Neuron (in vitro differentiated cells): ENCODE measurements around the gene SPIB.

ENCODE experiments used
- H2AFZ ChIP-seq: one replicate; pipeline ENCODE4 v1.6.1; 2013; ENCODE audit warnings: low read depth, mild to moderate bottlenecking, inconsistent platforms, low read length, moderate library complexity
- H3K27me3 ChIP-seq: one replicate; pipeline ENCODE4 v1.6.1; 2013; ENCODE audit warnings: low read length; ENCODE audit not compliant: insufficient read depth
- H3K36me3 ChIP-seq: one replicate; pipeline ENCODE4 v1.6.1; 2013; ENCODE audit warnings: low read length; ENCODE audit not compliant: insufficient read depth
- H3K4me1 ChIP-seq: one replicate; pipeline ENCODE4 v1.6.1; 2013; ENCODE audit warnings: low read length; ENCODE audit not compliant: insufficient read depth
- H3K4me3 ChIP-seq: 2 replicates; pipeline ENCODE4 v1.5.1; 2013; ENCODE audit warnings: mild to moderate bottlenecking, low read length, moderate library complexity
- H3K9me3 ChIP-seq: one replicate; pipeline ENCODE4 v1.6.1; 2013; ENCODE audit warnings: low read length

Gene SPIB

DNA sequence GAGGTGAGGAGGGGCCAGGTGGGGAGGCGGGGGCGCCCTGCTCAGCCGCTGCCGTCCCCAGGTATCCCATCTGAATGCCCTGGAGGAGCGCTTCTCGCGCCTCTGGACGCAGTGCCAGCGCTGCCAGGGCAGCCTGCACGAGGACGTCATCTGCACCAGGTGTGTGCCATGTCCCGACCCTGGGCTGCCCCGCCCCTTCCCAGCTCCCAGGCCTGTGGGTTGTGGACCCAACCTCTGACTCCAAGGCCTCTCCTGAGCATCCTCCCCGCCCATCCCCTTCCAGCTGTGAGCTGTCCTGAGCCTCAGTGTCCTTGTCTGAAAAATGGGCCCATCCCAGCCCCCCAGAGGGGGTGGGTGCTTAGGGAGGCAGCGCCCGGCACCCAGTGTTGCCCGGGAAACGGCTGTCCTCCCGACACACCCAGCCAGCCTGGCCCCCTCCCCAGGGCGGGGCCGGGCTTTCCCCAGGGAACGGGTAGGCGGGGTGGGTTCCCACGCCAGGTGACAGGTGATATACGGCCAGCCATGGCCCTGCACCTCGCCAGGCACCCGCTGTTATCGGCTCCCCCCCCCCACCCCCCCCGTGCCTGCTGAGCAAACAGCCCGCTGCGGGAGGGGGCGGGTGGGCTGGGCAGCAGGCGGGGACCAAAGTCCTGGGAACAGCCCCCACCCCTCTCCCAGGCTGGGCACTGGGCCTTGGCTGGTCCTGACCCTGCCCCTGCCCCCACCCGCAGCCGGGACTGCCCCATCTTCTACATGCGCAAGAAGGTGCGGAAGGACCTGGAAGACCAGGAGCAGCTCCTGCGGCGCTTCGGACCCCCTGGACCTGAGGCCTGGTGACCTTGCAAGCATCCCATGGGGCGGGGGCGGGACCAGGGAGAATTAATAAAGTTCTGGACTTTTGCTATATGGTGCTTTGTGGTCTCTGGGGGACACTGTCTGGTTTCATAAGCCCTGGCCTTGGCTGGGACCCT is 1.3 kb upstream of the SPIB start:
- no peak overlapping the region for H2AFZ ChIP-seq
- H3K9me3 ChIP-seq: no peaks in the 10 kb centered on the region
- no peaks in the 10 kb centered on the region for H3K27me3 ChIP-seq
- no peak overlapping the region for H3K4me3 ChIP-seq
- H3K4me1 ChIP-seq: no peaks in the 10 kb centered on the region
- peaks cover 8% of the 10 kb centered on the region for H3K36me3 ChIP-seq

DNA sequence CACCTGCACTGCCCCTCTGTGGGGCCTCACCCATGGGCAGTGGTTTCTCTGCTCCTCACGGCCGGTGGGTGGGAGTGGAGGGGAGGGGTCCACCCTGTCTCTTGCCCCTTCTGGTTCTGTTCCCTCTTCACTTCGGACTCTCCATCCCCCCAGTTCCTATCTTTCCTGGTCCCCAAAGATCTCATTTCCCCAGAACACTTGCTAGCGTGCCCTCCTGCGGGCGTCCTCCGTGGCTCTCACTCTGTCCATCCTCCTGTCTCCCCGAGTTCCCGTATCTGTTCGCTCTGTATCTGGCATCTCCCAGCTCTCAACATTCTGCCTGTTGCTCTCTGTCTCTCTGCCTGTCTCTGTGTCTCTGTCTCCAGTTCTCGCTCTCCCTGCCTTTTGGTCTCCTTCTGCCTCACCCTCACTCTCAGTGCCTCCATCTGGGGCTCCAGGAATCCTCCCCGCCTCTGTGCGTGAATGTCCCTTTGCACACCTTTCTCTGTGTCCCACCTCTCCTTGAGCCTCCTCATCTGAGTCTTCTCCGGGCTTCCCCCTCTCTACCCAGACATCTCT is 363 bp downstream of the SPIB start:
- Histone ChIP-seq H3K4me3 (no peak overlapping the region), H3K4me1 (no peaks in the 10 kb centered on the region)

DNA sequence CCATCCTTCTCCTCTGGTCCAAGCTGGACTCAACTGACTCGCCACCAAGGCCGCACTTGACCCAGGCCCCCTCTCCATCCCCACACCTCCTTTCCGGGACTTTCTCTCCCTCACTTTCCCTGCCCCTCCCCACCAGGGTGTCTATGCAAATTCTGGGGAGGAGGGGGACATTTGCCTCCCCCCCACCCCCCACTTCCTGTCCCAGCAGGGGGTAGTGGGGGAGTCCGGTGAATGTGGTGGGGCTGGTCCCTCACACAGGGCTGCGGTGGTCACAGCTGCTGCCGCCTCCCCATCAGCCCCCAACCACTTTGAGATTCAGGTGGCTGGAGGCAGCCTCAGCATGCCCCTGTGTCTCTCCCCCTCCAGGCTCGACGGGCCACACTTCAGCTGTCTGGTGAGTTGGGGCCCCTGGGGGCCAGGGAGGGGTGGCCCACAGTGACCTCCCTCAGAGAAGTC is 870 bp downstream of the SPIB start:
- Histone ChIP-seq H2AFZ (no peak overlapping the region), H3K36me3 (no peaks in the 10 kb centered on the region), H3K4me1 (no peaks in the 10 kb centered on the region), H3K9me3 (no peaks in the 10 kb centered on the region), H3K4me3 (no peak overlapping the region), H3K27me3 (no peaks in the 10 kb centered on the region)

More for the DNA sequence above, 363 bp downstream of the SPIB start:
- H3K9me3 ChIP-seq: no peaks in the 10 kb centered on the region
- H3K27me3 ChIP-seq: no peaks in the 10 kb centered on the region
- no peak overlapping the region for H2AFZ ChIP-seq
- H3K36me3 ChIP-seq: peaks cover under 1% of the 10 kb centered on the region

DNA sequence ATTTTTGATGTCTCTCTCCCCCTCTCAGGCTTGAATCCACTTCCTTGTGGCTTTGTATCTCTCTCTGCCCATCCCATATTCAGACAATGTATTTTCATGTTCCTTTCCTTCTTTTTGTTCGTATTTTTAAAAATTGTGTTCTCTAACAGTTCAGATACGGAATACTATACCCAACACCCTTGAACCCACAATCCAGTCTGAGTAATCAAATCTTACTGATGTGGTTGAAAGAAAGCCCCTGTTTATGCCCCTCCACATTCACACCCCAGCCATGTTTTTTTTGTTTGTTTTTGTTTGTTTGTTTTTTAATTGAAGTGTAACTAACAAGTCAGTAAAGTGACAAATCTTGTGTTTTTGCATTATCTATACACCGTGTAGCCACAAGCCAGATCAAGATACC is 1.4 kb downstream of the SPIB start:
- no peak overlapping the region for H2AFZ ChIP-seq
- H3K4me3 ChIP-seq: no peak overlapping the region
- no peaks in the 10 kb centered on the region for H3K9me3 ChIP-seq
- H3K27me3 ChIP-seq: no peaks in the 10 kb centered on the region
- no peaks in the 10 kb centered on the region for H3K36me3 ChIP-seq
- H3K4me1 ChIP-seq: no peaks in the 10 kb centered on the region

DNA sequence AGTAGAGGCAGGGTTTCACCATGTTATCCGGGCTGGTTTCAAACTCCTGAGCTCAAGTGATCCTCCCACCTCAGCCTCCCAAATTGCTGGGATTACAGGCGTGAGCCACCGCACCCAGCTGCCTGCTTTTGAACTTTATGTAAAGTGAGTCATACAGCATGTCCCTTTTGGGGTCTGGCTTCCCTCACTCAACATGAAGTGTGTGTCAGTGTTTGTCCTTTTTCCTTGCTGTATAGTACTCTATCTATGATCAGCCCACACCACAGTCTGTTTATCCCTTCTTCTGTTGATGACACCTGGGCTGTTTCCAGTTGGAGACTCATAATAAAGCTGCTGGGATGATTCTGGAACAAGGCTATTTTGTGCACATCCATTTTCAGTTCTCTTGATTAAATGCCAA is 2.1 kb downstream of the SPIB start:
- Histone ChIP-seq H3K4me1 (no peaks in the 10 kb centered on the region), H3K9me3 (no peaks in the 10 kb centered on the region), H3K4me3 (no peak overlapping the region), H3K27me3 (no peaks in the 10 kb centered on the region), H2AFZ (no peak overlapping the region), H3K36me3 (no peaks in the 10 kb centered on the region)

DNA sequence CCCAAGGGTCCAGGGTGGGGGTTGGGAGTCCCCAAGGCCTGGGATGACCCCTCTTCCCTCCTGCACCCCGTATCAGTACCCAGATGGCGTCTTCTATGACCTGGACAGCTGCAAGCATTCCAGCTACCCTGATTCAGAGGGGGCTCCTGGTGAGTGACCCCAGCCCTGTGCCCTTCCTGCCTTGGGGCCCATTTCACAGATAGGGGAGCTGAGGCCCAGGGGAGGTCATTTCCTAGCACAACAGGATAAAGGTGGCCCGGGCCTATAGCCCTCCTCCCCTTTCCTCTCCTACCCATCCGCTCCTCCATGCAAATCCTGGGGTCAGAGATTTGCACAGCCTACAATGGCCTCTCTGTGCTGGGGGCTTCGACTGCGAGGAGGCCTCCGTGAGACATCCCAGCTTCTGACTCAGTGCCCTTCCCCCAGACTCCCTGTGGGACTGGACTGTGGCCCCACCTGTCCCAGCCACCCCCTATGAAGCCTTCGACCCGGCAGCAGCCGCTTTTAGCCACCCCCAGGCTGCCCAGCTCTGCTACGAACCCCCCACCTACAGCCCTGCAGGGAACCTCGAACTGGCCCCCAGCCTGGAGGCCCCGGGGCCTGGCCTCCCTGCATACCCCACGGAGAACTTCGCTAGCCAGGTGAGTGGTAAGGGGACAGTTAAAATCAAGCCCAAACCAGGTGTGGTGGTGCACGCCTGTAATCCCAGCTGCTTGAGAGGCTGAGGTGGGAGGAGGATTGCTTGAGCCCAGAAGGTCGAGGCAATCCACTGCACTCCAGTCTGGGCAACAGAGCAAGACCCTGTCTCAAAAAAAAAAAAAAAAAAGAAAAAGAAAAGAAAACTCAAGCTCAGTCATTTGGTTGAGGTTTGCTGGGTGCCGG is 3.9 kb downstream of the SPIB start:
- Histone ChIP-seq H3K9me3 (no peaks in the 10 kb centered on the region), H3K36me3 (no peaks in the 10 kb centered on the region), H3K4me1 (no peaks in the 10 kb centered on the region), H3K27me3 (no peaks in the 10 kb centered on the region), H3K4me3 (no peak overlapping the region), H2AFZ (no peak overlapping the region)

DNA sequence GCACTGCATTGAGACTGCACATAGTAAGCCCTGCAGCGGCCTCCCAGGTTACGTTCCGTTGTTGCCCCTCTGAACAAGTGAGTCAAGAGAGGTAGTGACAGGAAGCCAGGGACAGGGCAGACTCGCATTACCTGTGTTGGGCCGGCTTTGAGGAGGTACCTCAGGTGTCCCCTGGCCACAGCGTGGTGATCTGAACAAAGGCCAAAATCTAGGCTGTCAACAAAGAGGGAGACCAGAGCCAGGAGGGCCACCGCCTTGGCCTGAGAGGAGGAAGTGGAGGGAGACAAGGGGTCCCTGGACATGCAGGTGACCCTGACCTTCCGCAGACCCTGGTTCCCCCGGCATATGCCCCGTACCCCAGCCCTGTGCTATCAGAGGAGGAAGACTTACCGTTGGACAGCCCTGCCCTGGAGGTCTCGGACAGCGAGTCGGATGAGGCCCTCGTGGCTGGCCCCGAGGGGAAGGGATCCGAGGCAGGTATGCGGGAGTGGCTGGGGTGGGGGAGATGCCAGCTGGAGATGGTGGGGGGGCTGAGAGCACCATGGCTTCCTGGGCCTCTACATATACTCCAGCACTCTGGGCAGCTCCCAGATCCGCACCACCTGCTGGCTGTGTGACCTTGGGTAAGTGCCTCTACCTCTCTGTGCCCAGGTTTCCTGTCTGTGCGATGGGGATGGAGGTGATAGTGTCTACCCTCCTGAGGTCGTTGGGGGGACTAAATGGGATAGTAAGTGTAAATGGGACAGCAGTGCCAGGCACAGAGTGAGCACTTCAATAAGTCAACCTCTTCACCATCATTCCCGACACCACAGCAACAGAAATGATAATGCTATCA is 4.8 kb downstream of the SPIB start:
- no peak overlapping the region for H3K4me3 ChIP-seq
- H3K36me3 ChIP-seq: no peaks in the 10 kb centered on the region
- H3K27me3 ChIP-seq: peaks cover 4% of the 10 kb centered on the region
- H3K9me3 ChIP-seq: no peaks in the 10 kb centered on the region
- H3K4me1 ChIP-seq: no peaks in the 10 kb centered on the region
- no peak overlapping the region for H2AFZ ChIP-seq

DNA sequence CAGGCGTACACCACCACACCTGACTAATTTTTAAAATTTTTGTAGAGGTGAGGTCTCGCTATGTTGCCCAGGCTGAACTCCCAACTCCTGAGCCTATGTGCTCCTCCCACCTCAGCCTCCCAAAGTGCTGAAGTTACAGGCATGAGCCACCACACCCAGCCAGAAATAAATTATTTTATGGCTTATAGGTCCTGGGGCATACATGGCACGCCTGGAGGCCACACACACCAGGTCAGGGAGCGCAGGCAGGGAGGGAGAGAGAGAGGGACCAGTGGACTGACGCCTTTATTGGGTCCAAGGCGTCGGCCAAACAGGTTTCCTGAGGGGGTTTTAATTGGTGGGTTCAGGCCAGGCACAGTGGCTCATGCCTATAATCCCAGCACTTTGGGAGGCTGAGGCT is 6.8 kb downstream of the SPIB start:
- Histone ChIP-seq H2AFZ (no peak overlapping the region), H3K9me3 (no peaks in the 10 kb centered on the region), H3K4me1 (no peaks in the 10 kb centered on the region), H3K27me3 (peaks cover 16% of the 10 kb centered on the region), H3K4me3 (no peak overlapping the region), H3K36me3 (no peaks in the 10 kb centered on the region)

DNA sequence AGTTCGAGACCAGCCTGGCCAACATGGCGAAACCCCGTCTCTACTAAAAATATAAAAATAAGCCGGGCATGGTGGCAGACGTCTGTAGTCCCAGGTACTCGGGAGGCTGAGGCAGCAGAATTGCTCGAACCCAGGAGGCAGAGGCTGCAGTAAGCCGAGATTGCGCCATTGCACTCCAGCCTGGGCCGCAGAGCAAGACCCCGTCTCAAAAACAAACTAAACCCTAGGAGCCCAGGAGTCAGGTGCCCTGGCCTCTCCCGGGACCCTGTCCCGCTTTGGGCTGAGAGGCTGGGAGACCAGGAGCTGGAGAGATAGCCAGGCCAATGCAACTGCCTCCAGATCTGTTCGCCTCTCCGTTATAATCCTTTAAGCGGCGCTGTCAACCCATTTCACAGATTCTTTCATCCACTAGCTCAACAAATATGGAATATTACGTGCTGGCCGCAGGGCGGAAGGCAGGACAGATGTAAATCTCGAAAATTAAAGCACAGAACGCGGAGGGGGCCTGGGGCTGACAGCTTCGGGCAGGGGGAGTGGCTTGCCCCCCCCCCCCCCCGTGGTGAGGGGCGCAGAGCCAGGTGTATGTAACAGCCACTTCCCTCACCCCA is 8.7 kb downstream of the SPIB start:
- Histone ChIP-seq H3K9me3 (no peaks in the 10 kb centered on the region), H3K4me1 (peaks cover 7% of the 10 kb centered on the region), H3K36me3 (no peaks in the 10 kb centered on the region), H3K4me3 (no peak overlapping the region), H2AFZ (no peak overlapping the region), H3K27me3 (peaks cover 22% of the 10 kb centered on the region)

DNA sequence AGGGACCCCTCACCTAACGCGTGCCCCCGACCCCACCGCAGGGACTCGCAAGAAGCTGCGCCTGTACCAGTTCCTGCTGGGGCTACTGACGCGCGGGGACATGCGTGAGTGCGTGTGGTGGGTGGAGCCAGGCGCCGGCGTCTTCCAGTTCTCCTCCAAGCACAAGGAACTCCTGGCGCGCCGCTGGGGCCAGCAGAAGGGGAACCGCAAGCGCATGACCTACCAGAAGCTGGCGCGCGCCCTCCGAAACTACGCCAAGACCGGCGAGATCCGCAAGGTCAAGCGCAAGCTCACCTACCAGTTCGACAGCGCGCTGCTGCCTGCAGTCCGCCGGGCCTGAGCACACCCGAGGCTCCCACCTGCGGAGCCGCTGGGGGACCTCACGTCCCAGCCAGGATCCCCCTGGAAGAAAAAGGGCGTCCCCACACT is 9.3 kb downstream of the SPIB start:
- no peak overlapping the region for H2AFZ ChIP-seq
- peaks cover 28% of the 10 kb centered on the region for H3K27me3 ChIP-seq
- no peaks in the 10 kb centered on the region for H3K9me3 ChIP-seq
- peaks cover 9% of the 10 kb centered on the region for H3K4me1 ChIP-seq
- H3K4me3 ChIP-seq: no peak overlapping the region
- no peaks in the 10 kb centered on the region for H3K36me3 ChIP-seq

DNA sequence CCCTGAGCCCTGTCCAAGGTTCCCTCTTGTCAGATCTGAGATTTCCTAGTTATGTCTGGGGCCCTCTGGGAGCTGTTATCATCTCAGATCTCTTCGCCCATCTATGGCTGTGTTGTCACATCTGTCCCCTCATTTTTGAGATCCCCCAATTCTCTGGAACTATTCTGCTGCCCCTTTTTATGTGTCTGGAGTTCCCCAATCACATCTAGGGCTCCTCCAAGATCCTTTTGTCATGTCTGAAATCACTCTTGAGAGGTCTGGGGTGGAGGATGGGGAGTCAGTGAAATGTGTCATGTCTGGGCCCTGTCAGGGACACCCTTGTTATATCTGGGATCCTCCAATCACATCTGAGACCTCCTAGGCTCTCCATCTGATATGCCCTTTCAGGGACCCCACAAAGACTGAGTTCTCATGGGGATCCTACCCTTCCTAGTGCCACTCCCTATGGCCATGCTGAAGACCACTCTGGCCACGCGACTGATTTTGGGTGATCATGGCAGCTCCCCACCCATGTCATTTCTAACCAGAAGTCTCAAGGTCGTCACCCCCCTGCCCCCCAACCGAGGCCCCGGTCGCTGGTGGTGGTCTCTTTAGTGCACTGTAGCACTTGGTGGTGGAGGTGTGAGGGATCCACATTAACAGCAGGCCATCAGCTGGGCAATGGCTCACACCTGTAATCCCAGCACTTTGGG is 10.2 kb downstream of the SPIB start:
- peaks cover 29% of the 10 kb centered on the region for H3K27me3 ChIP-seq
- H3K36me3 ChIP-seq: no peaks in the 10 kb centered on the region
- peaks cover 9% of the 10 kb centered on the region for H3K4me1 ChIP-seq
- no peak overlapping the region for H2AFZ ChIP-seq
- no peak overlapping the region for H3K4me3 ChIP-seq
- no peaks in the 10 kb centered on the region for H3K9me3 ChIP-seq
